Spleen (tissue), 11 donors: Measurements from ENCODE around the gene ACTN1. TPM values are rescaled to one million over a fixed set of nuclear protein-coding genes. Genes with fewer than 3 reads are reported as not detected.

Experiments used
- DNase-seq: peaks from one replicate; pipeline ENCODE4 v3.0.0-alpha.2; 2020
- H3K27ac ChIP-seq, 8 donors: fragments of 200-600 bp; sonication (generic) in 7 of 8; 1 replicate in 4 of 8; 2 replicates in 4 of 8; pipeline versions ENCODE4 v1.5.0 to v1.8.0; 2016 to 2021; ENCODE audit warnings: inconsistent platforms in 4 of 8, mild to moderate bottlenecking in 4 of 8, moderate library complexity in 1 of 8
- H3K27me3 ChIP-seq, 7 donors: fragments of 200-600 bp; sonication (generic) in 6 of 7; replicated peaks in 1 of 7; 1 replicate in 4 of 7; 2 replicates in 3 of 7; pipeline versions ENCODE4 v1.5.0 to v1.8.0; 2016 to 2021; ENCODE audit warnings: inconsistent platforms in 3 of 7, mild to moderate bottlenecking in 1 of 7
- H3K36me3 ChIP-seq, 6 donors: fragments of 200-600 bp; sonication (generic) in 5 of 6; 1 replicate in 4 of 6; 2 replicates in 2 of 6; pipeline versions ENCODE4 v1.5.0 to v1.8.0; 2016 to 2021; ENCODE audit warnings: inconsistent platforms in 2 of 6
- H3K4me1 ChIP-seq, 6 donors: fragments of 200-600 bp; sonication (generic) in 5 of 6; 1 replicate in 3 of 6; 2 replicates in 3 of 6; pipeline versions ENCODE4 v1.5.0 to v1.8.0; 2016 to 2021; ENCODE audit warnings: inconsistent platforms in 3 of 6
- H3K4me3 ChIP-seq, 8 donors: fragments of 200-600 bp; sonication (generic) in 7 of 8; 1 replicate in 4 of 8; 2 replicates in 4 of 8; pipeline versions ENCODE4 v1.5.0 to v1.8.0; 2016 to 2021; ENCODE audit warnings: inconsistent platforms in 4 of 8, mild to moderate bottlenecking in 4 of 8, moderate library complexity in 2 of 8
- H3K9me3 ChIP-seq, 8 donors: fragments of 200-600 bp; sonication (generic) in 7 of 8; 1 replicate in 4 of 8; 2 replicates in 4 of 8; pipeline versions ENCODE4 v1.5.0 to v1.8.0; 2016 to 2021; ENCODE audit warnings: inconsistent platforms in 4 of 8
- CTCF ChIP-seq, 11 experiments: fragments of 200-600 bp in 7 of 11; fragments of 450-650 bp in 4 of 11; sonication (generic) in 4 of 11; IDR thresholded peaks in 8 of 11; conservative IDR thresholded peaks in 3 of 11; 1 replicate in 7 of 11; 2 replicates in 4 of 11; pipeline versions ENCODE4 v1.4.0 to v1.8.0; 2016 to 2021; ENCODE audit warnings: antibody characterized with exemption in 11 of 11, inconsistent platforms in 4 of 11, mild to moderate bottlenecking in 1 of 11
- POLR2A ChIP-seq, 3 donors: fragments of 450-650 bp; IDR thresholded peaks; one replicate each; pipeline ENCODE4 v1.5.1; 2017; ENCODE audit warnings: antibody characterized with exemption in 3 of 3, mild to moderate bottlenecking in 1 of 3
- POLR2AphosphoS5 ChIP-seq, 3 donors: sonication (generic); formaldehyde crosslinking; IDR thresholded peaks; one replicate each; pipeline ENCODE4 v1.5.1; 2017; ENCODE audit warnings: antibody characterized with exemption in 3 of 3
- WGBS, 5 donors: extraction: QIAGEN DNeasy Blood & Tissue Kit in 3 of 5; methylation state at CpG; one replicate each; pipeline versions ENCODE4 v1.1.5 to v1.1.7; 2013 to 2018; 5-methylcytosine and 5-hydroxymethylcytosine counted together
- intact Hi-C: fragments of 100-400 bp; cut with DNase I; formaldehyde crosslinking; loops from one replicate; pipeline ENCODE4 v1.15.0; 2023; ENCODE audit warnings: low total_unique reads
- polyA plus RNA-seq, 3 donors: library from polyadenylated mRNA; stranded (reverse); fragments of 200-250 nt; gene quantifications; one replicate each; pipeline ENCODE4 v1.2.1, GENCODE V29; 2013
- total RNA-seq, 7 donors: library from RNA; depleted of rRNA in 3 of 7; stranded (reverse); fragments of >200 nt in 3 of 7; fragmentation: NEBNext Ultra II Directional in 4 of 7; extraction: Animal tissue kit (Norgen Biotek cat#: 25700) in 4 of 7; gene quantifications; one replicate each; pipeline versions ENCODE4 v1.1.0 to v1.2.1, GENCODE V29; 2016 to 2021
- donor health status: healthy with polysubstance abuse.
- donor health status: DM: no; HTN: no; CAD: no; lungs with moderate emphysema.
- donor health status: DM: no; HTN: no; CAD: no.
- donor health status: Bipolar disorder and iron deficiency.
- donor health status: healthy.
- donor health status: DM: no; HTN: no; CAD: no.
- donor health status: DM: yes; HTN: yes; CAD: no.

ACTN1 gene
- total and polyA plus RNA-seq, 10 donors = 15.4 to 315 (median 95.4) TPM

GRCh38 chr14:68929623-68930307, 49.3 kb downstream of the ACTN1 start:
- intact Hi-C loops = no loop called here
- Histone ChIP-seq H3K27ac (peak overlapping the region in 7 of 8 donors; percentile 60 to 92 (median 82)), H3K36me3 (peaks cover 0 to 9% (median 0%) of the 10 kb centered on the region in 6 donors), H3K27me3 (peaks cover 0 to 18% (median 0%) of the 10 kb centered on the region in 7 donors), H3K9me3 (peaks cover 0 to 19% (median 12%) of the 10 kb centered on the region in 8 donors), H3K4me3 (peak overlapping the region in 1 of 8 donors; percentile 57), H3K4me1 (peaks cover 0 to 91% (median 36%) of the 10 kb centered on the region in 6 donors)
- 69 to 86% (median 72%) methylated on average over 10 to 12 of the region's 12 CpGs for WGBS, 5 donors
- no peak for DNase-seq
- TF ChIP-seq POLR2A (IDR thresholded peaks at IDR 0.05) = no peak
- peak in 2 of 3 donors; percentile 3 to 17 for TF ChIP-seq POLR2AphosphoS5 (IDR thresholded peaks at IDR 0.05)

GRCh38 chr14:68928770-68929550, 50.1 kb downstream of the ACTN1 start:
- Histone ChIP-seq H3K27ac (peak overlapping the region in 7 of 8 donors; percentile 60 to 92 (median 82)), H3K27me3 (peaks cover 0 to 18% (median 0%) of the 10 kb centered on the region in 7 donors), H3K9me3 (peaks cover 0 to 19% (median 12%) of the 10 kb centered on the region in 8 donors), H3K4me1 (peaks cover 0 to 91% (median 36%) of the 10 kb centered on the region in 6 donors), H3K4me3 (peak overlapping the region in 1 of 8 donors; percentile 57), H3K36me3 (peaks cover 0 to 12% (median 0%) of the 10 kb centered on the region in 6 donors)
- 66 to 83% (median 74%) methylated on average over 22 of the region's 22 CpGs for WGBS, 5 donors
- DNase-seq = no peak
- TF ChIP-seq CTCF (IDR thresholded peaks at IDR 0.05 in 8 of 11, conservative IDR thresholded peaks at IDR 0.05 in 3 of 11) (no peak), POLR2AphosphoS5 (IDR thresholded peaks at IDR 0.05) (no peak), POLR2A (IDR thresholded peaks at IDR 0.05) (no peak)
- intact Hi-C loops = no loop called here

DNA sequence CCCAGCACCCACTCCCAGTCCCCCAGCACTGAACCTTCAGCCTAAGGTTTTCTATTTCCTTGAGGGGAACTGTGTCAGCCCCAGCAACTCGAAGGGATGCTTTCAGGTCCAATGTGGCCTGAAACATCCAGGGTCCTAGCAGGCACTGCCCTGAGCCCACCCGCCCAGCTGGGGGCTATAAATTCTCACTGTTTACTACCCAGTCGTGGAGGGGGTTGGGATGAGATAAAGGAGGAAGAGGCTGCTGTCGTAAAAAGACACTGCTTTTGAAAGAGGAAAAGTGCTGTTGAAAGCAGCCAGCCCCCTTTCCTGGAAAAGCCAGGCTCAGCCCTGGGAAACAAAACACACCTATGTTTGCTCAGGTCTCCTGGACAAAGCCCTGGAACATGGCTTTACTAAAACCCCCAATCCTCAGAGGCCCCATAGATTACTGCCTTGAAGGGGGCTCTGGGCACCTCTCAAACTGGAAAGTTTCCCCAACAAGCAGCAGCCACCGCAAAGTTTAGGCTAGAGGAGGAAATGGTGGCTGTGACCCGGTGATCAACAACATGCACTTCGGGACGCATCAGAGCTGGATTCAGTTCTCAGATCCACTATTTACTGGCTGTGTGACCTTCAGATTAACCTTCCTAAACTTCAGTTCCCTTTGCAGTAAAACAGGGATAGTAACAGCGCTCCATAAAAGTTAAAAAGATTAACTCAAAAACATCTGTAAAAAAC, 51.0 kb downstream of the ACTN1 start:
- Histone ChIP-seq H3K4me3 (peak overlapping the region in 1 of 8 donors; percentile 57), H3K27me3 (peaks cover 0 to 20% (median 0%) of the 10 kb centered on the region in 7 donors), H3K4me1 (peaks cover 0 to 88% (median 34%) of the 10 kb centered on the region in 6 donors), H3K27ac (peak overlapping the region in 7 of 8 donors; percentile 60 to 92 (median 82)), H3K9me3 (peaks cover 0 to 19% (median 12%) of the 10 kb centered on the region in 8 donors), H3K36me3 (peaks cover 0 to 20% (median 0%) of the 10 kb centered on the region in 6 donors)
- DNase-seq = no peak
- no peak for TF ChIP-seq POLR2A (IDR thresholded peaks at IDR 0.05)
- no peak for TF ChIP-seq CTCF (IDR thresholded peaks at IDR 0.05 in 8 of 11, conservative IDR thresholded peaks at IDR 0.05 in 3 of 11)
- no peak for TF ChIP-seq POLR2AphosphoS5 (IDR thresholded peaks at IDR 0.05)
- 20 to 25% (median 22%) methylated on average over 9 of the region's 9 CpGs for WGBS, 5 donors
- intact Hi-C loops = no loop called here

- 76 to 91% (median 88%) methylated on average over 3 of the region's 3 CpGs for WGBS, 5 donors
- H3K27me3 ChIP-seq = peaks cover 0 to 29% (median 0%) of the 10 kb centered on the region in 7 donors
- TF ChIP-seq CTCF (IDR thresholded peaks at IDR 0.05 in 8 of 11, conservative IDR thresholded peaks at IDR 0.05 in 3 of 11) (no peak), POLR2A (IDR thresholded peaks at IDR 0.05) (no peak), POLR2AphosphoS5 (IDR thresholded peaks at IDR 0.05) (no peak)
- H3K27ac ChIP-seq = peak overlapping the region in 7 of 8 donors; percentile 60 to 92 (median 82)
- H3K4me1 ChIP-seq = peaks cover 0 to 88% (median 36%) of the 10 kb centered on the region in 6 donors
- peak overlapping the region in 1 of 8 donors; percentile 57 for H3K4me3 ChIP-seq
- peaks cover 0 to 19% (median 12%) of the 10 kb centered on the region in 8 donors for H3K9me3 ChIP-seq
- peaks cover 0 to 29% (median 0%) of the 10 kb centered on the region in 6 donors for H3K36me3 ChIP-seq
- no peak for DNase-seq
- intact Hi-C loops = no loop called here
Measured at GRCh38 chr14:68927089-68927488, 52.0 kb downstream of the ACTN1 start.
